Amygdala (tissue), 56 donors: ENCODE results near the gene AGAP1.

Source experiments
- DNase-seq, 56 donors: peaks; one replicate each; lab custom pipeline; 2025; lab: John Stamatoyannopoulos, UW

The AGAP1 gene

DNA sequence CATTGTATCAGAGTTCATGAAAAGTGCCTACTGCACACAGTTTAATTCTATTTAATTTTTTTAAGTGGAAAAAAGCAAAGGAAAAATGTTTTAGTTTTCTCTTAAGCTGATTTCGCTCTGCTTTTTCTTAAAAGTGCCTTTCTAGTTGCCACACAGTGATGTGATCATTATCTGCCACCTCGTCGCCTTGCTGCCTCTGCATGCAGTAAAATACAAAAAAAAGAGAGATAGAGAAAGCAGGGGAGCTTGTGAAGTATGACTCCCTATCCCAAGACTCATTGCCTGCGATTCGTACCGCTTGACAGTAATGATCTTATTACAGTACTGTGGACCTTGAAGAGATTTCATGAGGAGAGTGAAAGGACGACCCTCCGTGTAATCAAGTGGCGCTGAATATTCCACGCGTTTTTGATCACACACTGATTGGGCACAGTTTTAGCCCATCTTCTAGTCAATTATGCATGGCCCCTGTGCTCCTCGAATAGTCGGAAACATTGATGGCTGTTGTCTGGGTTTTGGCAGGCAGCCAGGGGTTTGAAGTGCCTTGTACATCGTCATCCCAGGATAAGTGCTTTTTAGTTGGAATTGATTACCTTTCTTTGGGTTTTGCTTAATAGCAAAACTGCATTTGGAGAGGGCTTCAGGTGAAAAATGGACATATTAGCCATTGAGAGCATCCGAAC is 486.1 kb downstream of the AGAP1 start:
- DNase-seq = peak in 12 of 56 donors; percentile 6 to 48 (median 20)

DNA sequence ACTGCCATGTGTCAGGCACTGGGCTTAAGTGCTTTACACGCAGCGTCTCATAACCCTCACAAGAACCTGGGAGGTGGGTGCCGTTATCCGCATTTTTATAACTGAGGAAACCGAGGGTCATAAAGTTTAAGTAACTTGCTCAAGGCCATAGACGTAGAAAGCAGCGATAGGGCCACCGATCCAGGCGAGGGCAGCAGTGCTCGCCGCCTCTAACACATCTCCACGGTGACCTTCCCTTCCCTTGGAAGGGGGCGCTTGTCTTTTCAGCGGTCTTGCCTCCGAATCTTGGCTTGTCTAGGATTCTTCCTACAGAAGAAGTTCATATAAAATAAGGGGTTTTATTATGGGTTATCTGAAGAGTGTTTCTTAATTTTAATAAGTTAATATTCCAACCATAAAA is 487.8 kb downstream of the AGAP1 start:
- DNase-seq = no peak

DNA sequence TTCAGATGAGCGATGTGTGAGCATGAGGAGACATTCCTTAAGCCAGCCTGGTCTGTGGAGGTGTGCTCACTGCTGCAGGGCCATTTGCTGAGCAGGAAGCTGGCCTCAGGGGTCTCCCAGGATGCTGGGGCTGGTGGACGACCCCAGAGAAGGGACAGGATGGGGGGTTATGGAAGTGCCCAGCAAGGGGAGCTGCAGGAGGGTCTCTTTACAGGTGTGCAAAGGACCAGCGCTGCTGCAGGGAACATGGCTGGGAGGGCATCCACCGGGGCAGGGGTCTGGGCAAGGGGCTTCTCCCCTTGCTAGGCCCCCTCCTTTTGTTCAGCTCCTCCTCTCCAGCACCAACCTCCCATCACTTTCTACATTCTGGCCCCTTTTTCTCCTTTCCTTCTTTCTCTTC is 489.2 kb downstream of the AGAP1 start:
- DNase-seq = no peak

DNA sequence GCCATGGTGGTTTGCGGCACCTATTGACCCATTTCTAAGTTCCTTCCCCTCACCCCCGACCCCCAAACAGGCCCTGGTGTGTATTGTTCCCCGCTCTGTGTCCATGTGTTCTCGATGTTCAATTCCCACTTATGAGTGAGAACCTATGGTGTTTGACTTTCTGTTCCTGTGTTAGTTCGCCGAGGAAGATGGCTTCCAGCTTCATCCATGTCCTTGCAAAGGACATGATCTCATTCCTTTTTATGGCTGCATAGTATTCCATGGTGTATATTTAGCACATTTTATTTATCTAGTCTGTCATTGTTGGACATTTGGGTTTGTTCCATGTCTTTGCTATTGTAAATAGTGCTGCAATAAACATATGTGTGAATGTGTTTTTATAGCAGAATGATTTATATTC is 490.7 kb downstream of the AGAP1 start:
- no peak for DNase-seq

DNA sequence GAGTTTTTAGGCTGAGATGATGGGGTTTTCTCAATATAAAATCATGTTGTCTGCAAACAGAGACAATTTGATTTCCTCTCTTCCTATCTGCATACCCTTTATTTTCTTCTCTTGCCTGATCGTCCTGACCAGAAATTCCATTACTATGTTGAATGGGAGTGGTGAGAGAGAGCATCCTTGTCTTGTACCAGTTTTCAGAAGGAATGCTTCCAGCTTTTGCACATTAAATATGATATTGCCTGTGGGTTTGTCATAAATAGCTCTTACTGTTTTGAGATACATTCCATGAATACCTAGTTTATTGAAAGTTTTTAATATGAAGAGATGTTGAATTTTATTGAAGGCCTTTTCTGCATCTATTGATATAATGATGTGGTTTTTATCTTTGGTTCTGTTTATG is 492.5 kb downstream of the AGAP1 start:
- no peak for DNase-seq

DNA sequence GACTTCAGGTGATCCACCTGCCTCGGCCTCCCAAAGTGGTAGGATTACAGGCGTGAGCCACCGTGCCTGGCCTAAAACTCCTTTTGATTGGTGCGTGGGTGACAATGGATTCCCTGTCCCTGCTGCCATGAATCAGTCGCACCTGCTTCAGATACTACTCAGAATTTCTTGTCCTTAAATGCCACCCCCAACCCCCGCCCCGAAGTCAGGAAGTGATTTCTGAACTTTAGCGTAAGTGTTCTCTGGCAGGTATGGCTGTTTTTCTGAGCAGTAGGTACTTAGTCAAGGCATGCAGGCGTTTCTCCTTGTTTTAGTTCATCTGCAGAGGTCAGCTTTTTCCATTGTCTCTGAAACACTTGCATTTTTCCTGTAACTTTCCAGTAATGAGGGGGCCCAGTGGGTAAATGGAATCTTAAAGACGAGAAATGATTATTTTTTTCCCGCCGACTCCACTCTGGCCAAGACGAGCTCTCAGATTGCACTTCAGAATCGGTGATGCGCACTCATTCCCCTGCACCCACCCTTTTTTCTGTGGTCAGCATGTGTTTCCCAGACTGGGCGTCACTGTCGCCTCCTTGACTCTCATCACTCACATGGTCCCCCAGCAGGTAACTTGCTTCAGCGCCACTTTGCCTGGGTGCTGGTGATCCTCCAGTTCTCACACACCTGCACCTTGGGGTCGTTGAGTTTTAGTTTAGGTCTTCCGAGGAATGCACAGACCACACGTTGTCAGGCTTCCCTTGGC is 494.6 kb downstream of the AGAP1 start:
- no peak for DNase-seq

DNA sequence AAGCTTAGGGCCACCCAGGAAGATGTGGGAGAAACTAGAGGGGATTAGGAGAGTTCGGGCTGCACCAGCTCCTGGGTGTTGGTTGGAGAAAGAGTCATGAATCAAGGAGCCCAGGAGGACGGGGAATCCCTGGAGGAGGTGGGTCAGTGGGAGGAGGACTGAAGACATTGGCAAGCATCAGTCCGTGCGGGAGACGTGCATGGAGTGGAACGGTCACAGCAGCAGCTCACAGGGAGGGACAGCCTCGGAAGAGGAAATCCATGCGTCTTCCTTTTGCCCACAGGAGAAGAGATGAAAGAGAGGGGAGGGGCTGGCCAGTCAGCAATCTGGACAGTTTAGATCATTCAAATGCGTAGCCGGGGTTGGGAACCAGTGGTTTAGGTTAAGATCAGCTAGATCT is 495.7 kb downstream of the AGAP1 start:
- DNase-seq = no peak

DNA sequence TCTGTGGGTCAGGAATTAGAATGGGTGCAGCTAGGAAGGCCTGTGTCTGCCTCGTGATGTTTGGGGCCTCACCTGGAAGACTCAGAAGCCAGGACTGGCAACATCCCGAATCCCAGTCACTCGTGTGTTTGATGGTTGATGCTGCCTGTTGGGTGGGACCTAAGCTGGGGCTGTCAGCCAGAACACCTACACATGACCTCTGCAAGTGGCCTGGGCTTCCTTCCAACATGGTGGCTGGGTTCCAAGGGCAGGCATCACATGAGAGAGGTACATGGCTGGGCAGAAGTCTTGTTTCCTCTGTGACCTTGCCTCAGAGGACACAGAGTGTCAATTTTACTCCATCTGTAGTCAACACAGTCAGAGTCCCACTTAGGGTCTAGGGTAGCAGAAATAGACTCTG is 496.5 kb downstream of the AGAP1 start:
- no peak for DNase-seq

DNA sequence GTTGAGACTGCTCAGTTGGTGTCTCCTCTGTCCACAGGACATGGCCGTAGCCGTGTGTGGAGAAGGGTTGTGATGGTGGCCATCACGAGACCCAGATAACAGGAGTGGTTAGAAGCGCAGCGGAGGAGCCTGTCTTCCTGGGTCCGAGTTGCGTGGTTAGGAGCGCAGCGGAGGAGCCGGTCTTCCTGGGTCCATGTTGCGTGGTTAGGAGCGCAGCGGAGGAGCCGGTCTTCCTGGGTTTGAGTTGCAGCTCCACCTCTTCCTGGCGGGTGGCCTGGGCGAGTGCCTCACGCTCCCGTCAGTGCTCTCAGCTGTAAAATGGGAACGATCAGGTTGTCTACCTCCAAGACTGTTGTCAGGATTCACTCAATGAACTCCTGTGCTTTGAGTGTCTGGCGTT is 498.2 kb downstream of the AGAP1 start:
- no peak for DNase-seq

DNA sequence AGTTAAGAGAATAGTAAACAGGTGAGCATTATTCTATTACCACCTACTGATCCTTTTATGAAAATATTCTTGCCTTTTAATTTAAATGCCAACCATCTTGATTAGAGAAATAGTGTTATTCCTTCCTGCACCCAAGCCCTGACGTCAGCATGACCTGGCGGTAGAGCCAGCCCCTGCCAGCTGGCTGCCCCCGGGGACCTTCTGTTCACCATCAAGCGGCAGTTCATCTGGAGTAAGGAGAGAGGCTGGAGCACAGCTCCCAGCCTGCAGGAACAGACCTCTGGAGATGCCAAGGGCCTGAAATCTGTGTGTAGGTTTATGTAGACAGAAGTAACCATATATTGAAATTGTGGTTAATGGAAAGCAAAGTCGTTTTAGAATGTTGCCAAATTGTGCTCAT is 502.6 kb downstream of the AGAP1 start:
- DNase-seq = no peak

DNA sequence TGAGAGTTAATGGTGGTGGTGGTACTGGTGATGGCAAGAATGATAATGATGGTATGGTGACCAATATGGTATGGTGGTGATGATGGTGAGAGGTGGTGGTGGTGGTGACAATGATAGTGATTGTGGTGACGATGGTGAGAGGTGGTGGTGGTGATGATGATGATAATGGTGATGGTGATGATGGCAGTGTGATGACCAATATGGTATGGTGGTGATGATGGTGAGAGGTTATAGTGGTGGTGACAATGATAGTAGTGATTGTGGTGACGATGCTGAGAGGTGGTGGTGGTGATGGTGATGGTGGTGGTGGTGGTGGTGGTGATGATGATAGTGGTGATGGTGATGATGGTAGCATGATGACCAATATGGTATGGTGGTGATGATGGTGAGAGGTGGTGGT is 505.2 kb downstream of the AGAP1 start:
- DNase-seq = no peak

DNA sequence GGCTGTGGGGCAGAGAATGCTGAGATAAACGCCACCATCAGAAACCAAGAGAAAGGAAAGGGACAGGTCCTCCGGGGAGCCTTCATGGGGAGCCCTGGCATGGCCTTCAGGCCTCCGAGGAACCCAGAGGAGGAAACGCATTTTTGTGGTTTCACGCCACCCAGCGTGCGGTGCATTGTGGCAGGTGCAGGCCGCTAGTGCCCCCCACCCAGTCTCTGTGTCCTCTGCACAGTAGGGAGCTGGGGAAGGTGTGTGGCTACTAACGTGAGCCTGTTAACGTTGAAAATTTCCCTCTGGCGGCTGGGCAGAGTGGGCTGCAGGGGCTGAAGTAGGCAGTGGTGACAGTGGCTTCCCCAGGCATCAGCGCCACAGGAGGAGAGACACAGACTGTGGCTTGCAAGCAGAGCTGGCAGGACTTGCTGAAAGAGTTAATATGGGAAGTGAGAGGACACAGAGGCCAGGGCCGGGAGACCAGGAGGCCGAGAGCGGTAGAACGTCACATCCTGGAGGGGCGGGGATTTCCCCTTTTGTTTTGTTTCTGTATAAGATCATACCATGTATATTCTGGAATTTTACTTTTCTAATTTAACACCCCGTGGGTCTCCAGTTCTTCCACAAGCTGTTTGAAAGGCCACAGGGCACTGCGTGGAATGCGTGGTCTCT is 507.5 kb downstream of the AGAP1 start:
- DNase-seq = no peak

DNA sequence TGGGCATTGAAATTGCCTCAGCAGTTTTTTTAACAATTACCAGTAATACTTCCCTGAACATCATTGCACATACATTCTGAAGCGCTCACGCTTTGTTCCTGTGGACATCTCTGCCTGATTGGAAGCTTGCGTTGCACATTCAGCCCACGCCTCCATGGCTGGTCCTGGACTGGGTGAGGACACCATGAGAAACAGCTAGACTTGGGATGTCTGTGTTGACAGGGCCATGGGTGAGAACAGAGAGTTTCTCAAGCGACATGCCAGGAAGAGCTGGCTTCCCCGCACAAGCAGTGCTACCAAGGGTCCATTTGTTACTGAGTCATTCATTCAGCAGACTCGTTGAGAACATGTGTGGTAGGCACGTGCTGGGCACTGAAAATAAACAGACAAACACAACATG is 508.0 kb downstream of the AGAP1 start:
- DNase-seq = no peak

DNA sequence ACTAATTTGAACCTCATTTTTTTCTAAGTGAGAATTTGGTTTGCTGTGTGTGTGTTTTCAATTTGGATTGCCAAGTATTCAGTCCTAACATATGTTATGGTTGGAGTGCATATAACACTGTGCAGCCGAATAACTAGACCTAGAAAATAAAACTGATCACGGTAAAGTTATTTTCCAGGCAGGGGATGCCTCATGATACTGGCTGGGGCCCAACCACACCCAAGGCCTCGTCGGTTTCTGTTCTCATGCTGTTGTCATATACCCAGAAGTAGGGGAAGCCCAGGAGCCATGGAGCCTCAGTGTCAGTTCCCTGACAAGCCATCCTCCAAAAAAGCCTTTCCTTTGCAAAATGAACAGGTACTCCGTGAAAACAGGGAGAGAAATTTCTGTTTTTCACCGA is 514.2 kb downstream of the AGAP1 start:
- no peak for DNase-seq

DNA sequence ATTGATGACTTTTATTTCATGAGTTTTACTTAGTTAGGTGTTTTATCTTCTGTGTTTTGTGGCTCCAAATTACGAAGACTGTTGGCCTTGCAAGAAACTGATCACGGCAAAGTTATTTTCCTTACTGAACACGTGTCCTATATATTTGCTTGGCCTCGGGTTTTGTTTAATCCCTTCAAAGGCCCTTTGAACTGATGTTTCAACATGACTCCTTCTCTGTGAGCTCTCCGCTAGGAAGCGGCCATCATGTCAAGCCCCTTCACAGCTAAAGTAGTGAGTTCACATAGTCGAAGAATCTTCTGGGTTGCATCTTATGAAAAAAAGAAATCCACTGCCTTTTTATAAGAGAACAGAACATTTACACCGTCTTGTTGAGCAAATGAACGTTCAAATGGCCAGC is 515.0 kb downstream of the AGAP1 start:
- DNase-seq = no peak

DNA sequence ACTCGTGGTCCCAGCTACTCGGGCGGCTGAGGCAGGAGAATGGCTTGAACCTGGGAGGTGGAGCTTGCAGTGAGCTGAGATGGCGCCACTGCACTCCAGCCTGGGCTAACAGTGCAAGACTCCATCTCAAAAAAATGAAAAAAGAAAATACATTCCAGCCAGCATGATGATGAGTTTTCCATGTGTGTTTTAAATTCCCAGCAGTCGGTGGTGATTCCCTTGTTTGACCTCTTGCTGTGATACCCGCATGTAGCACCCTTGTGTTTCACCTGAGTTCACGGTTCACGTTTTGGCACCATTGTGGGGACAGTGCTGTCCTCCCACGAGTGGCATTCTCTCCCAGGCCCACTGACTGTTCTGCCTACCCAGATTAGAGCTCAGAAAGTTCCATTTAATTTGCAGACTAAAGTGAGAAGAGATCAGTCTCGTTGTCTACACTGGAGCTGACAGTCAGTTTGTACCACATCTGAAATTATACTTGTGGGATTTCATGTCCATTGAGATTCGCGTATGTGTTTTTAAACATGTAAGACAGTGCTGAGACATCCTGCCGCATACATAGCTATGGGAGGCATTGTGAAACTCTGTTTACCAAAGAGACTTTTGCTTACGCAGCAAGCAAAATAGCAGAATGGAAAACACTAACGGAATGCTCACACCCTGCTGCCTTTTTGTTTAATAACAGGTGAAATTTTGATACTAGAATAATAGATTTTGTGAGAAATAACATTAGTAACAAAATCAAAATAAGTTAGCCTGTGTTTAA is 517.3 kb downstream of the AGAP1 start:
- no peak for DNase-seq

DNA sequence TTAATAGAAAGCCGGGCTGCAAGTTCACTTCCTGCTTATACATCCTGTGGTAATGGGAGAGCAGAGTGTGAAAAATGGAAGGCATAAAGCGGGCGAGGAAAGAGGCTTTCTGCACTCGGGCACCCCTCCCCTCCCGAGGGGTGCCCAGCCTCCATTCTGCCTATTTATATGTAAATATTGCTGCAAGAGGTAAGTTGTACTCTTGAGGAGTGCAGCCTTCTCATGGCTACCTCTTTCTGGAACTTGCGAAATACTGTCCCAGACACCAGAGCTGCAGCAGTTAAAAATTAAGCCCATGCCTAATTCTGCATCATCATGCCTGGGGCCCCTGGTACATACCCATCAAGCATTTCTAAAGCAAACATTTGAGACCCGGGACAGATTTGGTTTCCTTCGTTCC is 518.3 kb downstream of the AGAP1 start:
- DNase-seq = no peak

DNA sequence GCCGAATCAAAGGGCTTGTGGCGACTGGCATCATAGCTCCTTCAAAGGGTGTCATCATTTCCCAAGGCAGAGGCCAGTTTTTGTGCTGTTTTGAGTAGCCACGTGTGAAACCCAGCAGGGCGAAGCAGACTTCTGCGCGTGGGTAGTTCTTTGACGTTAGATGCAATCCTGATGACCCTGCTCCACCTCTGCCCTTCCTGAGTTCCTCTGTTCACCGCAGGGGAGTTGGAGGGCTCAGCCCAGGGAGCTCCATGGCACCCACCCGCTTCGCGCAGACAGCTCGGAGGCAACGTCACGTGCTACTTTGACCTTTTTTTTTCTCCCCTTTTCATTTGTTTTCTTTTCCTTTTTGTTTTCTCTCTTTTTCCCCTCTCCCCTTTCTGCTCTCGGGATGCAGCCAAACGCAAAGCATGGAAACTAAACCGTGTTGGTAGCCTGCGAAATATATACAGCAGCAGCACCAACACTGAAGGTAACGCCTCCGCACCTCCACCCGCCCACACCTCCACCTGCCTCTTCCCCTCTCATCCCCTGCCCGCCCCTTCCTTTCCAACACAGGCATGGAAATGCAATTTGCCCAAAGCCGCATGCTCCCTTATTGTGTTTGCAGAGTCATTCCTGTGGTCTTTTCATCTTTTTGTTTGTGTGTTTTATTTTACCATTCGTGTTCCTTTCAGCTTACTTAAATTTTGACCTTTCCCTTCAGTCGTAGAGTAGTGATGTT is 520.7 kb downstream of the AGAP1 start:
- DNase-seq = peak in 2 of 56 donors; percentile 5 to 17

DNA sequence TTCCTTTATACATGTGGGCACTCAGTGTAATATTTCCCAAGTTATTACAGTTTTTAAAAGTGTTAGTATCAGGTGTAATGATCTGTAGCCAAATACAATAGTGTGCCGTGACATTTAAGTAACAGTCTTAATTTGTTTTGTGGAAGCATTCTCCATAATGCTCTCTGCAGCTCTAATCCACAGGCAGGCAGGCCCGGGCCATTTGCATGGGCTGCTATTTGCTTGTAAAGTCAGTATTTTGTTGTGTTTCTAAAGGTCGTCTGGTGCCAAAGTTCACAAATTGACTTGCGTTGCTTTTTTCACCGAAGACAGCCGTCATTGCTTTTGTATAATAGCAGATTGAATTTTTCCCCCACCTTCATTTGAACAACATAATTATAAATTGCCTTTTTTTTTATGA is 521.3 kb downstream of the AGAP1 start:
- DNase-seq = no peak

DNA sequence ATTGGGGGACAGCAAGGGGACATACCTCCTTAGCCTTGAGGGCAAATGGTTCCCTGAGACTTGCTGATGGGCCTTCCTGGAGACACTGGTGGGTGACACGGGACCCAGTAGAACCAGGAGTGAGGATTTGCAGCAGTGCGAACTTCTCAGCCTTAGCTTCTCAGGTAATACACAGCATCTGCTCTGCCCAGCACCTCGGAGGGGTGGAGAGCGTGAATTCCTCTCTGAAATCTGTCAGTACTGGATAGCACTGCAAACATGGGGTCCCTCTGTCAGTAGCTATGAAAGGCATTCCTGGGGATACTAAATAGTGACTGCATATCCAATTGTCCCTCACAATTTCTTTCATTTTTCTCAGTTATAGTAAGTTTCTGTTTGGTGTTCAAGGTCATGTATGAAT is 522.7 kb downstream of the AGAP1 start:
- no peak for DNase-seq

DNA sequence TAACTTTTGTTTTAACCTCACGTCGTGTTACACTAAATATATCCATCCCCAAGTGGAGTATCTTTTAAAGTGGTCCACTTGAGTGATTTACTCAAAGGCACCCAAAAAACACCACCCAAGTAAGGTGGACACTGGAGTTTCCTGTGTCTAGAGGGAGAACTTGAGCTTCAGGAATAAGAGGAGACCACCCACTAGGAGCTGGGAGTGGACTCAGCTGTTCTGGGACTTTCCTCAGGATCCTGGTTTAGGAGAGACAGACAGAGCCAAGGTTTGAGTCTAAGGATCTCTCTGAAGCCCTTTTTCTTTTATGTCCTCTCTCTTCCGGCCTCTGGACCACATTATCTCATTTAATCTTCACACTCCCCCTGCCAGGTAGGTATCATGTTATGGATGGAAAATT is 523.6 kb downstream of the AGAP1 start:
- no peak for DNase-seq
